H1 (cell line): ENCODE data around the gene PC. TPM values are rescaled to one million over a fixed set of nuclear protein-coding genes. Genes with fewer than 3 reads are reported as not detected.
A peak's percentile ranks its signal among the peaks of the same experiment; 100 is the strongest.

Experiments
- CTCF ChIA-PET: fragments of 300-600 bp; sonication (Branson Sonifier 250); formaldehyde crosslinking; loops from one replicate; lab custom pipeline; 2021; ENCODE audit not compliant: partially characterized antibody; lab: Charles Lee
- POLR2A ChIA-PET: fragments of 300-600 bp; sonication (Branson Sonifier 250); formaldehyde crosslinking; loops from one replicate; lab custom pipeline; 2021; ENCODE audit warnings: inconsistent platforms; ENCODE audit not compliant: partially characterized antibody; lab: Charles Lee
- DNase-seq, 2 experiments: peaks; one replicate each; pipeline versions ENCODE4 v3.0.0 to v3.0.0-alpha.2; 2010 to 2022; ENCODE audit warnings: low spot score in 2 of 2, low read depth in 1 of 2, mixed read lengths in 1 of 2
- FAIRE-seq: peaks from 2 replicates; lab custom pipeline; 2011; peaks lifted over from hg19 to GRCh38; lab: Jason Lieb, UNC
- H2AFZ ChIP-seq: 2 replicates; pipeline ENCODE4 v1.8.1; 2012; ENCODE audit warnings: low read length, inconsistent platforms
- H2AK5ac ChIP-seq: 2 replicates; pipeline ENCODE4 v1.6.1; 2013; ENCODE audit warnings: low read depth, low read length
- H2BK120ac ChIP-seq: replicated peaks from 2 replicates; pipeline ENCODE3; 2013; ENCODE audit warnings: low read depth, low read length, inconsistent platforms
- H2BK12ac ChIP-seq: 2 replicates; pipeline ENCODE4 v1.6.1; 2013; ENCODE audit warnings: low read depth, low read length
- H2BK15ac ChIP-seq: 2 replicates; pipeline ENCODE4 v1.6.1; 2013; ENCODE audit warnings: low read length
- H2BK20ac ChIP-seq: 2 replicates; pipeline ENCODE4 v1.6.1; 2013; ENCODE audit warnings: low read length
- H2BK5ac ChIP-seq: 2 replicates; pipeline ENCODE4 v1.6.1; 2013; ENCODE audit warnings: low read depth, low read length
- H3K14ac ChIP-seq: 2 replicates; pipeline ENCODE4 v1.6.1; 2013; ENCODE audit warnings: inconsistent platforms; ENCODE audit not compliant: insufficient read length
- H3K18ac ChIP-seq: 2 replicates; pipeline ENCODE4 v1.6.1; 2013; ENCODE audit warnings: low read length; ENCODE audit errors: extremely low read depth
- H3K23ac ChIP-seq: 2 replicates; pipeline ENCODE4 v1.6.1; 2013; ENCODE audit warnings: inconsistent platforms; ENCODE audit not compliant: insufficient read length
- H3K23me2 ChIP-seq: 2 replicates; pipeline ENCODE4 v1.6.1; 2013; ENCODE audit warnings: low read depth, low read length
- H3K27ac ChIP-seq: 2 replicates; pipeline ENCODE4 v1.6.1; 2011; ENCODE audit warnings: low read depth, low read length, inconsistent platforms
- H3K27me3 ChIP-seq, 4 experiments: replicated peaks in 1 of 4; 1 replicate in 1 of 4; 2 replicates in 3 of 4; pipeline versions ENCODE4 v1.6.1 to v1.8.1; 2011 to 2013; ENCODE audit warnings: low read length in 3 of 4, mild to moderate bottlenecking in 3 of 4, inconsistent platforms in 2 of 4, mixed read lengths in 2 of 4, moderate library complexity in 1 of 4; ENCODE audit not compliant: control insufficient read depth in 3 of 4, insufficient read depth in 3 of 4; ENCODE audit errors: extremely low read depth in 1 of 4
- H3K36me3 ChIP-seq, 4 experiments: 2 replicates each; pipeline versions ENCODE4 v1.6.1 to v1.8.1; 2011 to 2013; ENCODE audit warnings: mild to moderate bottlenecking in 4 of 4, low read length in 3 of 4, moderate library complexity in 2 of 4, control low read depth in 1 of 4, inconsistent platforms in 1 of 4; ENCODE audit not compliant: insufficient read depth in 4 of 4, control insufficient read depth in 2 of 4
- H3K4ac ChIP-seq: replicated peaks from 2 replicates; pipeline ENCODE3; 2013; ENCODE audit warnings: low read length, low read depth, mixed read lengths, inconsistent platforms; ENCODE audit not compliant: insufficient read length
- H3K4me1 ChIP-seq, 4 experiments: replicated peaks in 1 of 4; 1 replicate in 1 of 4; 2 replicates in 3 of 4; pipeline versions ENCODE4 v1.6.1 to v1.8.1; 2011 to 2013; ENCODE audit warnings: low read length in 3 of 4, inconsistent platforms in 2 of 4, mixed read lengths in 1 of 4; ENCODE audit not compliant: insufficient read depth in 4 of 4, control insufficient read depth in 3 of 4
- H3K4me2 ChIP-seq, 2 experiments: 2 replicates each; pipeline versions ENCODE4 v1.6.1 to v1.8.1; 2011 to 2013; ENCODE audit warnings: low read depth in 2 of 2, low read length in 2 of 2, control low read depth in 1 of 2, inconsistent platforms in 1 of 2, mild to moderate bottlenecking in 1 of 2; ENCODE audit not compliant: insufficient read depth in 1 of 2
- H3K4me3 ChIP-seq, 4 experiments: fragments of 200-600, 300-600 bp in 1 of 4; sonication (generic), shearing (Covaris generic), sonication (Bioruptor Twin) in 1 of 4; 2 replicates each; pipeline versions ENCODE4 v1.5.1 to v1.8.1; 2011 to 2016; ENCODE audit warnings: low read length in 4 of 4, low read depth in 3 of 4, control low read depth in 2 of 4, inconsistent platforms in 2 of 4, mild to moderate bottlenecking in 2 of 4, mixed read lengths in 1 of 4, moderate library complexity in 1 of 4; ENCODE audit not compliant: insufficient read depth in 2 of 4; ENCODE audit errors: extremely low read depth in 1 of 4
- H3K56ac ChIP-seq: replicated peaks from 2 replicates; pipeline ENCODE3; 2013; ENCODE audit warnings: low read depth, mild to moderate bottlenecking, mixed read lengths, low read length, inconsistent platforms; ENCODE audit not compliant: insufficient read length
- H3K79me1 ChIP-seq: 2 replicates; pipeline ENCODE4 v1.6.1; 2013; ENCODE audit warnings: low read depth, low read length, control low read depth
- H3K79me2 ChIP-seq, 2 experiments: 2 replicates each; pipeline versions ENCODE4 v1.6.1 to v1.8.1; 2012 to 2013; ENCODE audit warnings: low read length in 2 of 2, mild to moderate bottlenecking in 2 of 2, inconsistent platforms in 1 of 2; ENCODE audit not compliant: insufficient read depth in 2 of 2, control insufficient read depth in 1 of 2
- H3K9ac ChIP-seq, 4 experiments: replicated peaks in 1 of 4; 1 replicate in 1 of 4; 2 replicates in 3 of 4; pipeline versions ENCODE4 v1.6.1 to v1.8.1; 2011 to 2013; ENCODE audit warnings: low read depth in 3 of 4, low read length in 3 of 4, control low read depth in 2 of 4, mild to moderate bottlenecking in 2 of 4, moderate library complexity in 2 of 4, inconsistent platforms in 1 of 4; ENCODE audit errors: extremely low read depth in 1 of 4
- H3K9me3 ChIP-seq, 2 experiments: 2 replicates each; pipeline versions ENCODE4 v1.6.1 to v1.8.1; 2012 to 2013; ENCODE audit warnings: mild to moderate bottlenecking in 2 of 2, moderate library complexity in 2 of 2, control low read depth in 1 of 2, inconsistent platforms in 1 of 2, low read depth in 1 of 2, low read length in 1 of 2, mixed read lengths in 1 of 2; ENCODE audit not compliant: insufficient read depth in 2 of 2
- H4K20me1 ChIP-seq, 2 experiments: replicated peaks in 1 of 2; 2 replicates each; pipeline versions ENCODE3 to v1.8.1; 2011 to 2013; ENCODE audit warnings: inconsistent platforms in 2 of 2, low read length in 2 of 2, mild to moderate bottlenecking in 1 of 2; ENCODE audit not compliant: insufficient read depth in 2 of 2, control insufficient read depth in 1 of 2
- H4K5ac ChIP-seq: 2 replicates; pipeline ENCODE4 v1.6.1; 2013; ENCODE audit warnings: low read length, low read depth, mixed read lengths, inconsistent platforms; ENCODE audit not compliant: insufficient read length
- H4K8ac ChIP-seq: 2 replicates; pipeline ENCODE4 v1.8.0; 2013; ENCODE audit warnings: mild to moderate bottlenecking, moderate library complexity, low read length, inconsistent platforms; ENCODE audit not compliant: insufficient read depth; ENCODE audit errors: extremely low read depth
- H4K91ac ChIP-seq: replicated peaks from 2 replicates; pipeline ENCODE3; 2013; ENCODE audit warnings: low read length, mixed read lengths, inconsistent platforms; ENCODE audit not compliant: insufficient read length
- CTBP2 ChIP-seq: IDR thresholded peaks from 2 replicates; pipeline ENCODE4 v1.7.0; 2011; ENCODE audit warnings: borderline replicate concordance, mild to moderate bottlenecking, moderate library complexity, mixed read lengths, low read length; ENCODE audit not compliant: insufficient read depth, insufficient read length
- POLR2AphosphoS5 ChIP-seq: IDR thresholded peaks from 2 replicates; pipeline ENCODE4 v1.6.1; 2011; ENCODE audit warnings: low read depth, low read length
- WGBS, 2 experiments: shearing (Covaris generic) in 1 of 2; methylation state at CpG; one replicate each; pipeline versions ENCODE4 v1.1.6 to v1.1.7; 2013 to 2015; ENCODE audit warnings: low lambda C conversion rate in 2 of 2, mixed read lengths in 2 of 2, inconsistent platforms in 1 of 2, low coverage in 1 of 2, missing lambda C conversion rate in 1 of 2; ENCODE audit not compliant: insufficient replicate concordance in 2 of 2, insufficient coverage in 1 of 2, insufficient read length in 1 of 2; ENCODE audit errors: extremely low coverage in 1 of 2, missing lambda C conversion rate in 1 of 2; 5-methylcytosine and 5-hydroxymethylcytosine counted together
- polyA plus RNA-seq, 7 experiments: library from polyadenylated mRNA; depleted of rRNA in 3 of 7; stranded (reverse) in 5 of 7; unstranded in 2 of 7; fragments of >200 nt in 5 of 7; fragments of 200-250 nt in 2 of 7; gene quantifications; 1 replicate in 5 of 7; 2 replicates in 1 of 7; 4 replicates in 1 of 7; pipeline versions ENCODE4 v1.2.1 to v1.2.3, GENCODE V29; 2011 to 2013; ENCODE audit warnings: missing spikeins in 2 of 7, mixed read lengths in 2 of 7
- total RNA-seq: library from RNA; stranded (reverse); fragmentation: NEBNext Ultra II Directional; extraction: Animal tissue kit (Norgen Biotek cat#: 25700); gene quantifications from 2 replicates; pipeline ENCODE4 v1.2.1, GENCODE V29; 2021

The PC gene
- total and polyA plus RNA-seq, 2 of the 8 experiments (the other 6 are each of a cell fraction or from before 2014, with no cell fraction given): 11.5 to 27.5 TPM

DNA sequence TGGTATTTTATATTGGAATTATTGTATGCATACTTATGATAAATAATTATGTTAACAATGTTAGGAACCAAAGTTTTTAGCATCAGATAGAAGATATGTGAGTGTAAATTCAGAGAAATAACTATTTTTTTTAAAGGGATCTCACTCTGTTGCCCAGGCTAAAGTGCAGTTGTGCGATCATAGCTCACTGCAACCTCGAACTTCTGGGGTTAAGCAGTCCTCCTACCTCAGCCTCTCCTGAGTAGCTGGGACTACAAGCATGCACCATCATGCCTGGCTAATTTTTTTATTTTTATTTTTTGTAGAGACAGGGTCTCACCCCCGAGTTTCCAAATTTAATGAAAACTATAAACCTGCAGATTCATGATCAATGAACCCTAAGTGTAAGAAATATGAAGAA, 148.6 kb downstream of the PC start:
- Histone ChIP-seq H3K56ac (no peak overlapping the region), H4K8ac (no peak overlapping the region), H4K5ac (peak overlapping the region; percentile 23), H3K79me2 (no peaks in the 10 kb centered on the region), H4K20me1 (no peaks in the 10 kb centered on the region), H2BK12ac (no peak overlapping the region), H2BK15ac (no peak overlapping the region), H3K23me2 (no peaks in the 10 kb centered on the region; the same call in 1 of the 2 replicates), H3K23ac (no peak overlapping the region), H3K18ac (no peak overlapping the region; the same call in 1 of the 2 replicates), H3K27ac (no peak overlapping the region), H2AK5ac (no peak overlapping the region), H3K4ac (no peak overlapping the region), H4K91ac (no peak overlapping the region), H2BK20ac (no peak overlapping the region), H3K9ac (no peak overlapping the region), H3K79me1 (no peaks in the 10 kb centered on the region), H3K27me3 (no peaks in the 10 kb centered on the region), H3K14ac (no peak overlapping the region), H2BK120ac (no peak overlapping the region), H3K4me2 (no peak overlapping the region), H2BK5ac (no peak overlapping the region), H3K4me1 (peaks cover 2 to 13% (median 5%) of the 10 kb centered on the region in 4 experiments; a peak in 6 of 7 replicates), H3K9me3 (no peaks in the 10 kb centered on the region; a peak in 1 of 4 replicates), H2AFZ (no peak overlapping the region), H3K4me3 (no peak overlapping the region), H3K36me3 (peaks cover 0 to 7% (median 2%) of the 10 kb centered on the region in 4 experiments; a peak in 3 of 8 replicates)
- ChIA-PET CTCF (no interaction called here), POLR2A (no interaction called here)
- FAIRE-seq (no peak), DNase-seq (no peak)
- TF ChIP-seq POLR2AphosphoS5 (no peak), CTBP2 (no peak)
- 96% methylated on average over 3 of the region's 3 CpGs; no CpG with 5 or more reads in 1 of the 2 experiments for WGBS, 2 experiments
